CD14-positive monocyte (primary cell): Measurements from ENCODE around the gene RAC2. TPM values are rescaled to one million over a fixed set of nuclear protein-coding genes. Genes with fewer than 3 reads are reported as not detected.

Source experiments
- DNase-seq, 3 donors: peaks; one replicate each; pipeline ENCODE4 v3.0.0-alpha.2; 2011 to 2022
- H2AFZ ChIP-seq: 2 replicates; pipeline ENCODE4 v1.6.0; 2012; ENCODE audit warnings: mild to moderate bottlenecking, low read depth, low read length, inconsistent platforms; ENCODE audit not compliant: insufficient read depth, poor library complexity, severe bottlenecking
- H3K27ac ChIP-seq, 2 donors: 1 replicate in 1 of 2; 2 replicates in 1 of 2; pipeline ENCODE4 v1.5.1; 2012 to 2013; ENCODE audit warnings: low read length in 2 of 2, control low read depth in 1 of 2, inconsistent platforms in 1 of 2, low read depth in 1 of 2, mild to moderate bottlenecking in 1 of 2
- H3K27me3 ChIP-seq, 2 donors: one replicate each; pipeline versions ENCODE4 v1.6.0 to v1.6.1; 2011 to 2013; ENCODE audit warnings: low read length in 2 of 2; ENCODE audit not compliant: control insufficient read depth in 2 of 2, insufficient read depth in 2 of 2
- H3K36me3 ChIP-seq, 2 donors: replicated peaks in 1 of 2; 1 replicate in 1 of 2; 2 replicates in 1 of 2; pipeline versions ENCODE4 v1.5.1 to v1.6.1; 2012 to 2013; ENCODE audit warnings: low read length in 2 of 2, control low read depth in 1 of 2, inconsistent platforms in 1 of 2, mild to moderate bottlenecking in 1 of 2; ENCODE audit not compliant: insufficient read depth in 2 of 2, control insufficient read depth in 1 of 2
- H3K4me1 ChIP-seq, 2 donors: 1 replicate in 1 of 2; 2 replicates in 1 of 2; pipeline versions ENCODE4 v1.5.1 to v1.6.1; 2012 to 2013; ENCODE audit warnings: low read length in 2 of 2, control low read depth in 1 of 2, inconsistent platforms in 1 of 2, mild to moderate bottlenecking in 1 of 2, moderate library complexity in 1 of 2; ENCODE audit not compliant: insufficient read depth in 2 of 2, control insufficient read depth in 1 of 2
- H3K4me2 ChIP-seq: replicated peaks from 2 replicates; pipeline ENCODE3; 2012; ENCODE audit warnings: low read length, moderate library complexity, mild to moderate bottlenecking; ENCODE audit not compliant: poor library complexity, severe bottlenecking; ENCODE audit errors: extremely low read depth
- H3K4me3 ChIP-seq, 3 experiments: fragments of 200-600 bp in 1 of 3; sonication (generic) in 1 of 3; replicated peaks in 1 of 3; 1 replicate in 2 of 3; 2 replicates in 1 of 3; pipeline ENCODE4 v1.5.1; 2011 to 2013; ENCODE audit warnings: low read length in 3 of 3, mild to moderate bottlenecking in 3 of 3, control low read depth in 2 of 3, low read depth in 2 of 3, inconsistent platforms in 1 of 3, moderate library complexity in 1 of 3
- H3K79me2 ChIP-seq: 2 replicates; pipeline ENCODE4 v1.6.0; 2012; ENCODE audit warnings: mild to moderate bottlenecking, control low read depth, inconsistent platforms, low read length, moderate library complexity; ENCODE audit not compliant: insufficient read depth
- H3K9ac ChIP-seq: 2 replicates; pipeline ENCODE4 v1.6.0; 2017; ENCODE audit warnings: low read length, mild to moderate bottlenecking; ENCODE audit not compliant: insufficient read depth, poor library complexity, severe bottlenecking
- H3K9me3 ChIP-seq, 2 donors: replicated peaks in 1 of 2; 1 replicate in 1 of 2; 2 replicates in 1 of 2; pipeline versions ENCODE4 v1.5.1 to v1.6.1; 2012 to 2013; ENCODE audit warnings: low read length in 2 of 2, control low read depth in 1 of 2; ENCODE audit not compliant: control insufficient read depth in 1 of 2, insufficient read depth in 1 of 2
- H4K20me1 ChIP-seq: 2 replicates; pipeline ENCODE4 v1.6.0; 2012; ENCODE audit warnings: mild to moderate bottlenecking, low read length, control low read depth, moderate library complexity; ENCODE audit not compliant: insufficient read depth
- H3K27ac Mint-ChIP-seq, 7 donors: one replicate each; pipeline ENCODE4 v1.8.0; 2020; ENCODE audit warnings: mild to moderate bottlenecking in 7 of 7, mixed read lengths in 7 of 7, moderate library complexity in 6 of 7, inconsistent platforms in 2 of 7
- H3K27me3 Mint-ChIP-seq, 3 donors: one replicate each; pipeline ENCODE4 v1.8.0; 2021 to 2022; ENCODE audit warnings: low read depth in 3 of 3, mild to moderate bottlenecking in 3 of 3, mixed read lengths in 3 of 3, moderate library complexity in 3 of 3, inconsistent platforms in 1 of 3
- H3K36me3 Mint-ChIP-seq, 2 donors: one replicate each; pipeline ENCODE4 v1.8.0; 2020; ENCODE audit warnings: mixed read lengths in 2 of 2, inconsistent platforms in 1 of 2, mild to moderate bottlenecking in 1 of 2
- H3K4me1 Mint-ChIP-seq: one replicate; pipeline ENCODE4 v1.8.0; 2020; ENCODE audit warnings: mild to moderate bottlenecking, mixed read lengths
- H3K4me3 Mint-ChIP-seq, 2 donors: one replicate each; pipeline ENCODE4 v1.8.0; 2020; ENCODE audit warnings: mild to moderate bottlenecking in 2 of 2, mixed read lengths in 2 of 2, moderate library complexity in 1 of 2
- H3K9me3 Mint-ChIP-seq, 7 donors: one replicate each; pipeline ENCODE4 v1.8.0; 2020 to 2022; ENCODE audit warnings: mixed read lengths in 7 of 7, mild to moderate bottlenecking in 6 of 7, moderate library complexity in 6 of 7, inconsistent platforms in 2 of 7
- CTCF ChIP-seq: fragments of 200-600 bp; IDR thresholded peaks from one replicate; pipeline ENCODE4 v1.8.0; 2022; ENCODE audit warnings: antibody characterized with exemption, mild to moderate bottlenecking
- WGBS: methylation state at CpG from one replicate; pipeline ENCODE4 v1.1.5; 2013; ENCODE audit warnings: missing lambda C conversion rate; ENCODE audit not compliant: insufficient coverage; 5-methylcytosine and 5-hydroxymethylcytosine counted together
- intact Hi-C, 2 donors: fragments of 100-400 bp; cut with micrococcal nuclease; formaldehyde crosslinking; loops; one replicate each; pipeline versions ENCODE4 v1.15.0 to v1.15.1; 2023
- polyA plus RNA-seq, 3 donors: library from polyadenylated mRNA; depleted of rRNA in 1 of 3; unstranded in 2 of 3; stranded (reverse) in 1 of 3; fragments of 300-500 nt in 2 of 3; fragments of >200 nt in 1 of 3; fragmentation: Illumina TruSeq in 2 of 3; gene quantifications; 1 replicate in 2 of 3; 2 replicates in 1 of 3; pipeline ENCODE4 v1.2.3, GENCODE V29; 2012 to 2021

The RAC2 gene
- polyA plus RNA-seq, 3 donors: 360 to 529 (median 526) TPM

DNA sequence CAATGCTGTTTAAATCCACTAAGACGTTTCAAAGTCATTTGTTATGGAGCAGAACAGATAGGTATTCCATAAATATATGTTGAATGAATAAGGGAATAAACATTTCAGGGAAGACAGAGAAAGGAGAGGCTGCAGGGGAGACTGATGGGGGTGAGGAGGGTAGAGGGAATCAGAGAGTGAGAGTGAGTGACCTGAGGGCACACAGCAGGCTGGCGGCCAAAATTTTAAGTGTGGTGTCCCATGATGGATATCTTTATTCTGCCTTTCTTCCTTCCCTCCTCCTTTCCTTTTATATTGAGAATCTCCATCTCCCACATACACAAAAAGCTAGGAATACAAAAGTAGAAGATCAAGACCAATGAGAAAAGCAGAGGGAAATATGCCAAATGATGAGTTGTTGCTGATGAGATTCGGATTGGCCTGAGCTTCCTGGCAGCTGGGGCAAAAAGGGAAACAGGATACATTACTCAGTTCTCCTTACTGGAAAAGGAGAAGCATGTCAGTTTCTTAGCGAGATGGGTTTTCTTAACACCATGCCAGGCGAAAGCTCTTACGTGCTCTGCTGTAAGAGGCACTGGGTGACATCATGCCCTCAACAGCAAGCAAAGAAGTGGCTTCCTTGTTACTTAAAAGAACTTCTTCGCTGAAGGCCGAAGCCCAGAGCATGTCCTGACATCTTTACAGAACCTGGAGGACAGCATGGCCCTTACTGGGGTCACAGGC, 27.0 kb upstream of the RAC2 start:
- peaks cover 95 to 98% of the 10 kb centered on the region in 2 donors for H3K4me1 ChIP-seq
- peak overlapping the region; percentile 30 for H3K4me2 ChIP-seq
- H3K27me3 ChIP-seq: no peaks in the 10 kb centered on the region
- no peak overlapping the region for H2AFZ ChIP-seq
- H3K9me3 ChIP-seq: no peaks in the 10 kb centered on the region
- no peak overlapping the region for H3K9ac ChIP-seq
- H3K4me3 ChIP-seq: peak overlapping the region in 1 of 3 experiments; percentile 7
- H3K27ac ChIP-seq: peak overlapping the region; percentile 46 to 78
- peaks cover 0 to 2% of the 10 kb centered on the region in 2 donors for H3K36me3 Mint-ChIP-seq
- WGBS: 17% methylated on average over 5 of the region's 8 CpGs
- no peak overlapping the region for H3K4me3 Mint-ChIP-seq
- peaks cover 0 to 5% (median 3%) of the 10 kb centered on the region in 3 donors for H3K27me3 Mint-ChIP-seq
- H3K4me1 Mint-ChIP-seq: peaks cover 94% of the 10 kb centered on the region
- no peak for TF ChIP-seq CTCF
- H3K79me2 ChIP-seq: no peaks in the 10 kb centered on the region
- peak; percentile 92 to 98 (median 96) for DNase-seq
- H3K36me3 ChIP-seq: no peaks in the 10 kb centered on the region
- intact Hi-C loops: loop anchor here in 1 of 2 donors (2.0 kb wide), 1 partner anchor 40 kb away; no protein-coding TSS in a partner anchor
- no peaks in the 10 kb centered on the region for H4K20me1 ChIP-seq
- peaks cover 0 to 4% (median 0%) of the 10 kb centered on the region in 7 donors for H3K9me3 Mint-ChIP-seq
- H3K27ac Mint-ChIP-seq: peak overlapping the region; percentile 90 to 96 (median 95)

GRCh38 chr22:37269936-37270678, 26.0 kb upstream of the RAC2 start:
- Histone ChIP-seq H3K79me2 (no peaks in the 10 kb centered on the region), H3K9me3 (no peaks in the 10 kb centered on the region), H4K20me1 (no peaks in the 10 kb centered on the region), H2AFZ (no peak overlapping the region), H3K27me3 (no peaks in the 10 kb centered on the region), H3K4me2 (peak overlapping the region; percentile 30), H3K27ac (peak overlapping the region in 1 of 2 donors; percentile 78), H3K36me3 (no peaks in the 10 kb centered on the region), H3K4me3 (peak overlapping the region in 1 of 3 experiments; percentile 17), H3K9ac (no peak overlapping the region), H3K4me1 (peaks cover 85 to 88% of the 10 kb centered on the region in 2 donors)
- Mint-ChIP-seq H3K4me3 (no peak overlapping the region), H3K27me3 (peaks cover 0 to 6% (median 3%) of the 10 kb centered on the region in 3 donors), H3K4me1 (peaks cover 85% of the 10 kb centered on the region), H3K27ac (peak overlapping the region; percentile 90 to 96 (median 95)), H3K9me3 (peaks cover 0 to 4% (median 0%) of the 10 kb centered on the region in 7 donors), H3K36me3 (no peaks in the 10 kb centered on the region)
- peak in 2 of 3 donors; percentile 77 to 78 for DNase-seq
- TF ChIP-seq CTCF: no peak
- intact Hi-C loops: loop anchor here in 1 of 2 donors (2.0 to 5.0 kb wide), 3 partner anchors 15 to 41 kb away; no protein-coding TSS in a partner anchor
- WGBS: 0% methylated on average over 2 of the region's 8 CpGs
